GM21381 (cell line): ENCODE data around the gene APOL5.
A peak's percentile ranks its signal among the peaks of the same experiment; 100 is the strongest.

Experiments
- ATAC-seq: cut with Tn5 transposase; IDR thresholded peaks from one replicate; pipeline ENCODE4 v1.9.1; 2021; ENCODE audit warnings: mild to moderate bottlenecking, moderate library complexity; ENCODE audit not compliant: unreplicated experiment

APOL5 gene

DNA sequence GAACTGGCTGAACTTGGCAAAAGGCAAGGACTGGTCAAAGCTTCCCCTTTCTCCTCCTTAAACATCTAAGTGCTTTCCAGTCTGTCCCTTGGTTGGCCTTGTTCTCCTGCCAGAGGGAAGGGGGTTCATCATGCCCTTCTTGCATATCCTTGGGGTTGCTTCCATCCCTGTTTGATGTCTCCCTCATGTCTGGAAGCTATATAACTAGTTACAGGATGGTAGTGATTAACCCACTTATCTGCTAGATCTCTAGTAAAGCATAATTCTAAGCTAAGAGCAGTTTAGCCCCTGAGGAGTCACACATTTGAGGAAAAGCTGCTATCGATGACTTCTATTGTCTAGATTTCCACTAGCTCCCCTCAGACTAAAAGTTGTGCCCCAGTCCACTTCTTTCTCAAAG is 22.9 kb downstream of the APOL5 start:
- no peak for ATAC-seq

DNA sequence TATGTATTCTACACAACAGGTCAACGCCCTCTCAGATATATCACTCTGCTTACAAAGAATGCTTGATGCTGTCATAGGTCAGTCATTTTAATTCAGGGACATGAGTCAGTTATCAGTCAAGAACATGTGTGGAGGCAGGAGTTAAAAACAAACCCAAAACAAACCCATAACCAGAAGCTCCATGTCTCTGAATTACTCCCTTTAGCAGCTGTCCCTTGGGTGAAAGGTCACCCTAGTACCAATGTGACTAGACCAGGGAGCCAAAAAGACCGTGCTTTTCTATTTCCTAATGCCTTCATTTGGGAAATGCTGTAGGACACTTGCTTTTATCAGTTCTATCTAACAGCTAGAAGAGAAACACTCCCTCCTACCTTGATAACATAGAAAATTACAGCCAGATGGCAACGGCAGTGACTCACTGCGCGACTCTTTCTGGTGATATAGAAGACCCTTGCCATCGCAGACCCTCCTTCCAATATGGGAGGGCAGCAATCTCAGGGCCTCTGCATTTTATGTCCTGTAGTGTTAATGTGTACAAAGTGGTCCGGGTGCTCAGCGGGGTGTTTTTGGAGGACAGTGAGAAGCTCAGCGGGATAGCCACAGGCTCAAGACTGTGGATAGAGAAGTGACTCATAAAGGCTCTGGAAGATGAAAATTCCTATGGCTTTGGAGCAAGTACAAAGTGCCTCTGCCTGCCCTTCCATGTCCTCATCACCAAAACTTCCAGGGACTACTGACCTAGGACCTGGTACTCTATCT is 24.8 kb downstream of the APOL5 start:
- no peak for ATAC-seq

DNA sequence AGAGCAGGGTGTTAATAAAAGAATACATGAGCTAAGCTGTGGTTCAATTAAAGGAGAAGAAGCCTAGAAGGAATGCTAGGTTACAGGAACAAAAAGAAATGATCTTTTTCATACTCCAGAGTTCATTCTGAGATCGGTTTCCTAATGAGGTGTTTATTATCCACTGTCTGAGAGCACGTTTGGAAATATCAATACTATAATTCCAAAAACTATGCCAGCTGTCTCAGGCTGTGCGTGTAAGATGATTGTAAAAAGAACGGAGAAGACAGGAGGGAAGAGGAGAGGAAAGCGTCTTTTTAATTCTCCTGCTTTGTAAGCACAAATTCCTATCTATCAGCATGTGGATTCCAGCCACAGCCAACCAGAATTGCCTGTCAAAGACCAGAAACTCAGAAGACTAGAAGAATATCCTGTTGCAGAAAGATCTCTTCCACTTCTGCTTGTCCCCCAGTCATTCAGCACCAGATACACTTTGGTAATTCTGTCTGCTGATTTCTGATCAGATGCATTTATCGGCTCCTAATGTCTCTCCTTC is 25.7 kb downstream of the APOL5 start:
- ATAC-seq = no peak

DNA sequence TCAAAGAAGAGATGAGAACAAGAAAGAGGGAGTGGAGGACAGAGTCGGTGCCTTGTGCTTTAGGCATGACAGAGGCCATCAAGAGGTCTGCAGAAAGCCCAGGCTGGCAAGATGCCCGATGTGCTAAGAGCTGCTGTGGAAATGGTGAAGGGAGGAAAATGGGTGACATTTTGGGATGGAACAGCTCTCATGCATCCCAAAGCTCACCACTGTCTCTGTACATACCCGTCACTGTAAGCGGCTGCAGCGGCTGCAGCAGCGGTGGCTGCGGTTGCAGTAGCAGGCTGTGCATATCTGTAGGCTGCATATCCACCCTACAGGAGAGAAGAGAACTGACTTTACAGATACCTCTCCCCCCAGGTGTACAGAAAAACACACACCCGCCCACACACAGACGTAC is 28.6 kb downstream of the APOL5 start:
- ATAC-seq = no peak

DNA sequence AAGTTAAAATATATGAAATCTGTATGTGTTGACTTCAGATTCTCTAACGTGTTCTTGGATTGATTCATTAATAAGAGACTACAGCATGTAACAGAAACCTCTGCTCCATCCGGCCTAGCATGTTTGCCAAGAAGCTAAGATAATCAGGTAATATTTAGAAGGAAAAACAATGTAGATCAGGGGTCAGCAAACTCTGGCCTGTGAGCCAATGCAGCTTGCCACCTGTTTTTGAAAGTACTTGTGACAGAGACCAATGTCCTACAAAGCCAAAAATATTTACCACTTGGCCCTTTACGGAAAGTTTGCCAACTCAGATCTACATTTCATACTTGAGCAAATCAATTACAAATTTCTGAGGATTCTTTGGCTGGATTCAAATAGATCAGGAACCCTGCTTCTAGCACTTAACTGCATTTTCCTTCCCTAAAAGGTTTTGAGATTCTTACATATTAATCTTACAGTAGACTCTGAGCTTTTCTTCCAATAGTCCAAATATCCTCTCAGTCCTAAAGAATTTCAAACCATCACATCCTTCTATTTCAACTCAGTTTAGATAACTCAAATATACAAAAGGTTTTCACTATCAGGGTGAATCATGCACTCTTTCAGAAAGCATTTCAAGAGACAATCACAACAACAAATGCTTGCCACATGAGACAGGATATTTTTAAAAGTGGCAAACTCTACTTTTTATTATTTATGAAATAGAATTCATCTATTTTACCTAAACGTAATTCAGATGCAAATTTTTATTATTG is 29.5 kb downstream of the APOL5 start:
- no peak for ATAC-seq

DNA sequence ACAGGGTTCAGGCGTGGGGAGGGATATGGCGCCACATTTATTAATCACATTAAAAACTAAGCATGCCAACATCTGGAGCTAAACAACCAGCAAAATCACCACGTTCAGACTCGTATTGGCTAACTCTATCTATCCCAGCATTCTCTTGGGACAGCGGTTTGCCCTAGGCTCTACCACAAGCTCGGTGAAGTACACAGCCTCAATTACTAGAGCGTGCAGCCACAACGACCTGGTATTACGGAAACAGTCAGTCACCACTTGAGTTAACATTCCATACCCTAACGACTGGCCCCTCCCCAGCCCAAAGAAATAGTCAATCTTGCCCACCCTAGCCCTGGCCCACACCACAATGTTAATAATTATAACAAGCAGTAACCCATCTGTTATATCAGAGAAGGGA is 32.1 kb downstream of the APOL5 start:
- ATAC-seq = peak; percentile 84

DNA sequence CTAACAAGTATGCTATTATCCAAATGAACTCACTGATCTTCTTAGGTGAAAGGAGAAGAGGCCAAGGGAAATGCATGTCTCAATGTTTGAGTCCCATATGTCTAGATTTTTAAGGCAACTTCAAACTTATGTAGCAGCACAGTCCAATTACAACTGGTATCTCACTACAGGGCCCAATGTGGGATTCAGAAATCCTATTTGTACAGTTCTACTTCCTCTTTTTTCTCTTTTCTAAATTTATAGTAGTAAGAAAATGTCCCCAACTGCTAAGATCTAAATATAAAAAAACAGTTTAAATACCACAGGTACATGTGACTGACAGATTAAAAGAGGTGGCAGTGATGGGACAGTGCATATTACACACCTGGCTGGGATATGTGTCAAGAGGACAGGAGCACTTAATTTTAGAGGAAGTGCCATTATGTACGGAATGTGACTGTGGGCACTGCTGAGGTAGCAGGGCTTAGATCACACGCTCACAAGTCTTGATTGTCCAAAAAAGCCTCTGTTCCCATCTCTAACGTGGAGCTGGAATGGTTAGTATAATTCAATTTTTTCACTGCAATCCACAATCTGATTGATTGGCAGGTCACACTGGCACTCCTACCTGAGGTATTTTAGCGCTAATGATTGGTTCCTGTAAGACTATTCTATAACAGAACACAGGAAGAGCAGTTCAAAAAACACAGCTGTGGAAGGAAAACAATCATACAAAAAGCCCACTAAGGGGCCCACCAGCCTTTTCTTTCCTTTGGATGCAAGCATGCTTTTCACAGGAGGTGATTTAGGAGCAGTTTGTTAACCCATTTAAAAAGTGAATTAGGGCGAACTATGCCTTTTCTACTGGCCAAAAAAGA is 34.6 kb downstream of the APOL5 start:
- ATAC-seq = no peak

DNA sequence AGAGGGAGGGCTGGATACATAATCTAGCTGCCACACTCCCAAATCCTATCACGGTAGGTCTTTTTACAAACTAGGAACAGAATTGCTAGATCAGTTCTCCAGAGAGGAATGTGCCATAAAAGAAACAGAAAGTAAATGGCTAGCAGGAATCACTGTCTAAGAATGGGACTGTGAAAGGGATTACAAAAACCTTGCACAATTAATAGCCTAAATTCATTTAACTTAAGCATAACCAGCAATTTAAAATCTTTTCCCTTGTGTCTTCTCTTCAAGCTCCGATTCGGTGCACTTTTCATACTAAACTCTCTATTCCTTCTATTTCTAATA is 35.2 kb downstream of the APOL5 start:
- no peak for ATAC-seq

DNA sequence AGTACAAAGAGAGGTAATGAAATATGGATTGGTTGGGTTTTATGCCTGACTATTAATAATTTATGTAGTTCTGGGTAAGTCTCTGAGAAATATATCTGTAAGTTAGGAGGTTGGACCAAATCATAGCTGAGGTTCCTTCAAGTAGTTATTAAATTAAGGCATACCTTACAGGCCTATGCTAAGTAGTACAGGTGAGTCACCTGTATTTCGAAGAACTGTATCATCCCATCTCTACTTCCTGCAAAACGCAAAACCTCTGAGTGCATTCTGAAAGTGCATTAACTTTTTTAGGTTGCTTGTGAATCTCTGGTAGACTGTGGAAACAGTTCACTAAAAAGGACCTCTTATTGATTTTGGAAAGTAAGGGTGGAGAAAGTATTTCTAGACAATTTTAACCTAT is 37.1 kb downstream of the APOL5 start:
- no peak for ATAC-seq

DNA sequence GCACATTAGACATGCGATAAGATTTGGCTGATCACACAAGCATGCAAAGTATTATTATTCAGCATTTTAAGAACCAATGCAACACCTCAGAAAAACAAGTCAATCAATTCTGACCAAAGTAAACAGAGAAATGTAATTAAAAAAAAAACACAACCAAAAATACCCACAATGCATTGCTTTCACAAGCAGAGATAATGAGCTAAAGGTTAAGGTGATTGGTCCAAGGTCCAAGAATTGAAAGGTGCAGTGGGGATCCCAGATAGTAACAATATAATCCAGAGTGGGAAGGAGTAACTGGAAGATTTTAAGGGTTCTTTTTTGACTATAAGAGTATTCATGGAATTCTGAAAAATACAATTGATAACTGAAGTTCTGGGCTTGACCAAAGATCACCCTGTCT is 39.0 kb downstream of the APOL5 start:
- no peak for ATAC-seq

DNA sequence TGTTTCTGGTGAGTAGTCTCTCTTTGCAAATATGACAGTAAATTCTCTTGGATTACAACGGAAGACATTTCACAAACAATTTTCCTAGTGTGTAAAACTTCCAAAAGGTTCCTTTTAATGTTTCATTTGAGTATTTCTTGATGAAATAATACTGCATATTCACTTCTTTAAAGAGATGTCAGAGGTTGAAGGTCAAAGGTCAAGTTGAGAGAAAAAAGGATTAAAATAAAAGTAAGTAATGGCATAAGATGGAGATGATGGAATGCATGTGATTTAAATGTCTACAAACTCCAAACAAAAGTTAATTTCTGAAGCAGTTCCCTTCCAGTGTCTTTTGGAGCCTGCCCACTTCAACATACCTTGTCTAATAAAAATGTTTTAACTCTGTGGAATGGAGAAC is 40.7 kb downstream of the APOL5 start:
- no peak for ATAC-seq

DNA sequence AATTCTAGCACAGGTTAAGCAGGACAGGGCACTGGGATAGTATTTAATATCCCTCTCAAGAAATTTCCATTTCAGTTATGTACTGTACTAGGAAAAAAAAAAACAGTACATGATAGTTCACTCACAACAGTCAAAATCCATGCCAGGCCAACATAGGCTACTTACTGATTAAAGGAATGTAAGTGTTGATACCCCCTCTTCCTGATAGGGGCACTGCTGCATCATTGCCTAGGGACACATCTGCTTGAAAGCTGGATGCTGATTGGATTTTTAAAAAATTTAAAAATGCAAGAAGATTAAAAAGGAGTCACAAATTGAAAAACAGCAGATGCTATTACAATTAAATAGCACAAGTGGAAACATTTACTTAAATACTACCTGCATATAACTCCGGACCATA is 43.4 kb downstream of the APOL5 start:
- no peak for ATAC-seq

DNA sequence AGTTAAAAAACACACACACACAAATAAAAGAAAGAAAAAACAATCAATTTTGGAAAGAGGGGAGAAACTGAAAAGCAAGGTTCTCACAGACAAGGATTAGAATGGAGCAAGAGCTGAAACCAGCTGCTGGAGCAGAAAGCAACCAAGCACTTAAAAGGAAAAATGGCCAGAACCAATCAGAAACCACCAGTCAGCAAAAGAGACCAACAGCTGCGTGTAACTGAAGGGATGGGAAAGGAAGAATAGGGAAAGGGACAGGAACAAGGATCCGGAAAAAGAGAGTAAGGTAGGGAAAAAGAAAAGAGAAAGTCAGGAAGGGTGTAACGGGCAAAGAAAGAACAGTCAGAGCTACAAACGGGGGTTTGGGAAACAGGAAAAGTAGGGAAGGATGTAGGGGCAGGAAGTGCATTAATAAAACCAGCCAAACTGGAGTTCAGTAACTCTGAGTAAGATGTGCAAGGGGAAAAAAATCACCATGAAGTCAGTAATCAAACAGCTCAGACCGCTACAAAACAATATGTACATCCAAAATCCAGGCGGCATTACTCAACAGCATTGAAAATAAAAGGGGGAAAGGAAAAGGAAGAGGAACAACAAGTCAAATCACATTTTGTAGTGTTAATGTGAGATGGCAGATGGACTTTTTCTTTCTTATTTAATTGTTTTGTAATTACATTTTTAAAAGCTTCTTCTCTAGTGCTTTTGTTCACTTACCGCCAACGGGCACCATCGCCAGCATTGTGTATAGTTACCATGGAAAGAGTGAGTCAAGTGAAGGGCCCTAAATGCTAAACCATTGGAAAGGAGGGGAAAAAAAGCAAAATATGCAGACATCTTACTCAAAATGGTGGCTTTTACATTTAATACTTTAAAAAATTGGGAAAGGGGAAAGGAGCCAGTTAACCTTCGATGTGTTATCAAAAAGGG is 49.2 kb downstream of the APOL5 start:
- ATAC-seq = no peak

DNA sequence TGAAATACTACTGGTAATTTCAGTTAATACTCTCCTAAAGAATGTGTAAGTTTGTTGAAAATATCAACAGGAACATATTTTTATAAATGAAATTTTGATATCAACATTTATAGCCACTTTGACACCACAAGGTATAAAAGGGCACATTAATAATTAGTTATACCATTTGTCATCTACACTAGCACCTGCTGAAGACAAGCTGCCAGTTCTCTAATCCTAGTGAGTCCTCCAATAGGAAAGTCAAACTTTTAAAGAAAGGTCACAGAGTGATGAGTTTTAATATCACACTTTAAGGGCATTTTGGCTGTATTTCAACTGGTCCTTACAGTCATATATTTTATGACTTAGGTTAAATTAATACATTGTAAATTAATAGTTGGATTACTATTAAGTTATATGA is 52.3 kb downstream of the APOL5 start:
- no peak for ATAC-seq

DNA sequence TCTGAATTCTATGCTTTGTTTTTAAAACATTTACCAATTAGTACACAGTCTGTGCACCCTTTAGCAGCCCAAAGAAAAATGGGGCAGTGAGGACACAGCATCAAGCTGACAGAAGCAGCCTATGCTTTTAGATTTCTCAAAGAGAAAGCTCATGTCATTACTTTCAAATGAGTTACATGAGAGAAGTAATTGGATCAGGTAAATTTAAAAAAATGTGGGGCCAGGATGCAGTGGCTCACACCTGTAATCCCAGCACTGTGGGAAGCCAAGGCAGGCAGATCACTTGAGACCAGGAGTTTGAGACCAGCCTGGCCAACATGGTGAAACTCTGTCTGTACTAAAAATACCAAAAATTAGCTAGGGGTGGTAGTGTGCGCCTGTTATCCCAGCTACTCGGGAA is 57.7 kb downstream of the APOL5 start:
- no peak for ATAC-seq

DNA sequence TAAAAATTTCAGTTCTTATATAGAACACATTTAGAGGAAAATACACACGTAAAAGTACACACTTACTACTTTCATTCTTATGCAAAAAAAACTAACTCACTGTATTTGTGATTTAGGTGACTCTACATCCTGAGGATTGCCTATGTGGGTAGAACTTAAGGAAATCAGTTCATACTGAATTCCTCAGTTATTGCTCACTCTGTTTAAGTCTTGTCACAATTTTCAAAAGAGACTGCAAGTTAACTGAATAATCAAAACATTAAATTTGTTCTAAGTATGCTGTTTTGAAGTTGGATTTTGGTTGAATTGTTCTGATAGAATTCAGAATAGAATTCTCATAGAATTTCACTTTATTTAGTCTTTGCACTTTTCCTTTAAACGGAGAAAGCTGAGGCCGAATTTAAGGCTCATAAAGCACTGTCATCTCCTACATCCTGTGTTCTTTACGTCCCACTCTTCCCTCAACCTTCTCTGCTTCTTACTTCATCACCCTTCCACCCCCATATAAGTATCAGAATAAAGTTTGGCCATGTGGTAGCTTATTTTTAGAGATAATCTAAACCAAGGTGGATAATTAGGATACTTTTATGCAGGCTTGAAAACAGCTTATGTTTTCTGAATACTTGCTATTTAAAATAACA is 59.8 kb downstream of the APOL5 start:
- ATAC-seq = no peak
